Hepatocyte (in vitro differentiated cells): ENCODE results near the gene SMAD1.

Source experiments
- EZH2 ChIP-seq: fragments of 200-600 bp; sonication (generic); IDR thresholded peaks from 2 replicates; pipeline ENCODE4 v1.6.1; 2016; ENCODE audit warnings: antibody characterized with exemption, mild to moderate bottlenecking, borderline replicate concordance
- EZH2phosphoT487 ChIP-seq: fragments of 200-600 bp; sonication (generic); IDR thresholded peaks from one replicate; pipeline ENCODE4 v1.6.1; 2018; ENCODE audit warnings: antibody characterized with exemption, mild to moderate bottlenecking, low read depth, moderate library complexity; ENCODE audit not compliant: unreplicated experiment, severe bottlenecking
- TF ChIP-seq, protein P1 (sequence below): fragments of 200-600 bp; sonication (generic); IDR thresholded peaks from 2 replicates; pipeline ENCODE4 v1.5.1; 2016; ENCODE audit warnings: antibody characterized with exemption, mild to moderate bottlenecking; ENCODE audit not compliant: poor library complexity

DNA sequence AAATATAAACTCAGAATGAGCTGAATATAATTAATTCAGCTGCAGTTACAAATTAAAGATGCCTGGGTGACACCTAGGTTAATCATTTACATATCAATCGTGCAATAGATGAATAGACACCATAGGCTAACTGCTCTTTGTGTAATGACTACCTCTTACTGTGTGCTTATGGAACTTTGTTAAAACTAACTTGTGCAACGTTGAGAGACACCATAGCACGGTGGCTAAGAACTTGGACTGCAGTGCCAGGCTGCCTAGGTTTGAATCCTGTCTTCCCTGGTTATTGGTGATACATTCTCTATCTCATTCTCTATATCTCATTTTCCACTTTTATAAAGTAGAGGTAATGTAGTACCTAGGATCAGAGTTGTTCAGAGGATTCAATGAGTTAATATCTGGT is 46.9 kb downstream of the SMAD1 start:
- TF ChIP-seq EZH2: no peak
- TF ChIP-seq, protein P1, sequence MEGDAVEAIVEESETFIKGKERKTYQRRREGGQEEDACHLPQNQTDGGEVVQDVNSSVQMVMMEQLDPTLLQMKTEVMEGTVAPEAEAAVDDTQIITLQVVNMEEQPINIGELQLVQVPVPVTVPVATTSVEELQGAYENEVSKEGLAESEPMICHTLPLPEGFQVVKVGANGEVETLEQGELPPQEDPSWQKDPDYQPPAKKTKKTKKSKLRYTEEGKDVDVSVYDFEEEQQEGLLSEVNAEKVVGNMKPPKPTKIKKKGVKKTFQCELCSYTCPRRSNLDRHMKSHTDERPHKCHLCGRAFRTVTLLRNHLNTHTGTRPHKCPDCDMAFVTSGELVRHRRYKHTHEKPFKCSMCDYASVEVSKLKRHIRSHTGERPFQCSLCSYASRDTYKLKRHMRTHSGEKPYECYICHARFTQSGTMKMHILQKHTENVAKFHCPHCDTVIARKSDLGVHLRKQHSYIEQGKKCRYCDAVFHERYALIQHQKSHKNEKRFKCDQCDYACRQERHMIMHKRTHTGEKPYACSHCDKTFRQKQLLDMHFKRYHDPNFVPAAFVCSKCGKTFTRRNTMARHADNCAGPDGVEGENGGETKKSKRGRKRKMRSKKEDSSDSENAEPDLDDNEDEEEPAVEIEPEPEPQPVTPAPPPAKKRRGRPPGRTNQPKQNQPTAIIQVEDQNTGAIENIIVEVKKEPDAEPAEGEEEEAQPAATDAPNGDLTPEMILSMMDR: no peak
- no peak for TF ChIP-seq EZH2phosphoT487
